ENCODE results near the gene MEGF11. TPM values are rescaled to one million over a fixed set of nuclear protein-coding genes. Genes with fewer than 3 reads are reported as not detected.

MEGF11 gene
- total RNA-seq, 4 donors from 2014 or later: 0.20 TPM; not detected in 3

GRCh38 chr15:65993762-65994161 is 259.8 kb downstream of the MEGF11 start:
- no peak for DNase-seq
- TF ChIP-seq POLR2A (IDR thresholded peaks at IDR 0.05) (no peak), CTCF (IDR thresholded peaks at IDR 0.05) (no peak)
- no peak overlapping the region for H3K4me3 ChIP-seq (replicated peaks in 1 of 3)
- 57 to 70% methylated on average over 4 to 7 of the region's 7 CpGs for WGBS, 2 donors
- H3K4me1 ChIP-seq: no peaks in the 10 kb centered on the region
- no peaks in the 10 kb centered on the region for H3K27me3 ChIP-seq
- H3K36me3 ChIP-seq: no peaks in the 10 kb centered on the region
- no peaks in the 10 kb centered on the region for H3K9me3 ChIP-seq
- no peak overlapping the region for H3K27ac ChIP-seq
- intact Hi-C loops (cut with DNase I): no loop called here

GRCh38 chr15:65993236-65993635 is 260.3 kb downstream of the MEGF11 start:
- intact Hi-C loops (cut with DNase I): no loop called here
- H3K27ac ChIP-seq: no peak overlapping the region

GRCh38 chr15:65991721-65992483 is 261.6 kb downstream of the MEGF11 start:
- no peak for TF ChIP-seq POLR2A (IDR thresholded peaks at IDR 0.05)
- no peak for TF ChIP-seq CTCF (IDR thresholded peaks at IDR 0.05)
- Histone ChIP-seq H3K27ac (no peak overlapping the region), H3K4me3 (replicated peaks in 1 of 3) (no peak overlapping the region), H3K27me3 (no peaks in the 10 kb centered on the region), H3K9me3 (no peaks in the 10 kb centered on the region), H3K36me3 (no peaks in the 10 kb centered on the region), H3K4me1 (no peaks in the 10 kb centered on the region)
- WGBS, 2 donors: 59 to 68% methylated on average over 7 to 9 of the region's 10 CpGs
- intact Hi-C loops (cut with DNase I): no loop called here
- no peak for DNase-seq

More at GRCh38 chr15:65993236-65993635, 260.3 kb downstream of the MEGF11 start:
- H3K4me3 ChIP-seq (replicated peaks in 1 of 3): no peak overlapping the region
- H3K27me3 ChIP-seq: no peaks in the 10 kb centered on the region
- TF ChIP-seq POLR2A (IDR thresholded peaks at IDR 0.05): no peak
- TF ChIP-seq CTCF (IDR thresholded peaks at IDR 0.05): no peak
- H3K9me3 ChIP-seq: no peaks in the 10 kb centered on the region
- H3K36me3 ChIP-seq: no peaks in the 10 kb centered on the region
- 42 to 76% methylated on average over 5 of the region's 5 CpGs for WGBS, 2 donors
- no peaks in the 10 kb centered on the region for H3K4me1 ChIP-seq
- no peak for DNase-seq

- Histone ChIP-seq H3K4me1 (no peaks in the 10 kb centered on the region), H3K27me3 (no peaks in the 10 kb centered on the region), H3K9me3 (no peaks in the 10 kb centered on the region), H3K27ac (no peak overlapping the region), H3K36me3 (no peaks in the 10 kb centered on the region), H3K4me3 (replicated peaks in 1 of 3) (no peak overlapping the region)
- DNase-seq: peak in 1 of 2 donors; percentile 17
- no peak for TF ChIP-seq CTCF (IDR thresholded peaks at IDR 0.05)
- no peak for TF ChIP-seq POLR2A (IDR thresholded peaks at IDR 0.05)
- intact Hi-C loops (cut with DNase I): no loop called here
- 71 to 79% methylated on average over 5 of the region's 5 CpGs for WGBS, 2 donors
Observed at GRCh38 chr15:65990298-65990981, 263.1 kb downstream of the MEGF11 start.

GRCh38 chr15:65987100-65987499 is 266.4 kb downstream of the MEGF11 start:
- H3K4me1 ChIP-seq: peaks cover 2 to 4% of the 10 kb centered on the region in 2 donors
- intact Hi-C loops (cut with DNase I): loop anchor here (10.0 kb wide), 1 partner anchor 298 kb away; no protein-coding TSS in a partner anchor
- DNase-seq: no peak
- no peaks in the 10 kb centered on the region for H3K9me3 ChIP-seq
- no peaks in the 10 kb centered on the region for H3K27me3 ChIP-seq
- no peaks in the 10 kb centered on the region for H3K36me3 ChIP-seq
- TF ChIP-seq POLR2A (IDR thresholded peaks at IDR 0.05): no peak
- no peak for TF ChIP-seq CTCF (IDR thresholded peaks at IDR 0.05)
- no peak overlapping the region for H3K27ac ChIP-seq
- no peak overlapping the region for H3K4me3 ChIP-seq (replicated peaks in 1 of 3)
- WGBS, 2 donors: 47 to 49% methylated on average over 5 of the region's 5 CpGs
